Adrenal gland (tissue), 5 donors: ENCODE measurements around the gene PPP2R1A.

Experiments
- CTCF ChIP-seq, 6 experiments: fragments of 450-650 bp in 4 of 6; fragments of 200-600 bp in 2 of 6; sonication (generic) in 1 of 6; IDR thresholded peaks; 1 replicate in 5 of 6; 2 replicates in 1 of 6; pipeline versions ENCODE4 v1.5.1 to v1.8.0; 2016 to 2021; ENCODE audit warnings: antibody characterized with exemption in 6 of 6, mild to moderate bottlenecking in 2 of 6, moderate library complexity in 1 of 6
- POLR2A ChIP-seq, 2 donors: fragments of 450-650 bp; IDR thresholded peaks; one replicate each; pipeline ENCODE4 v1.6.1; 2017; ENCODE audit warnings: antibody characterized with exemption in 2 of 2, mild to moderate bottlenecking in 2 of 2, moderate library complexity in 1 of 2
- donor health status: DM: no; HTN: no; CAD: no.

DNA sequence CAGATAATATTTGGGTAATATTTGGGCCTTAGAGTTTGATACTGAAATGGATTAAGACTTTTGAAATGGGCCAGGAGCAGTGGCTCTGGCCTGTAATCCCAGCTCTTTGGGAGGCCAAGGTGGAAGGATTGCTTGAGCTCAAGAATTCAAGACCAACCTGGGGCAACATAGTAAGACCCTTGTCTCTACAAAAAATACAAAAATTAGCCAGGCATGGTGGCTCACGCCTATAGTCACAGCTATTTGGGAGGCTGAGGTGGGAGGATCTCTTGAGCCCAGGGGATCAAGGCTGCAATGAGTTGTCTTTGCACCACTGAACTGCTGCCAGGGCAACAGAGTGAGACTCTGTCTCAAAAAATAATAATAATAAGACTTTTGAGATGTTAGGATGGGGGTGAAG, 17.5 kb upstream of the PPP2R1A start:
- TF ChIP-seq CTCF (IDR thresholded peaks at IDR 0.05) (no peak), POLR2A (IDR thresholded peaks at IDR 0.05) (no peak)
